ENCODE results near the gene XYLT2.

GRCh38 chr17:50311112-50311460 is 34.8 kb upstream of the XYLT2 start:
- no peak for TF ChIP-seq POLR2AphosphoS5 (IDR thresholded peaks at IDR 0.05; ENCODE audit: low read depth)
- no peak for TF ChIP-seq CTCF (conservative IDR thresholded peaks at IDR 0.05; ENCODE audit: low read depth in 2 of 2)
- TF ChIP-seq EZH2 (IDR thresholded peaks at IDR 0.05; ENCODE audit: low read depth, unreplicated experiment), result no peak
- no peak for TF ChIP-seq REST (IDR thresholded peaks at IDR 0.05; ENCODE audit: unreplicated experiment)
- TF ChIP-seq NANOG (IDR thresholded peaks at IDR 0.05; ENCODE audit: borderline replicate concordance), result no peak
- no peak for TF ChIP-seq ZNF331 (CRISPR knock-in tag; IDR thresholded peaks at IDR 0.05; ENCODE audit: low read depth)
- no peak for TF ChIP-seq EZH2phosphoT487 (IDR thresholded peaks at IDR 0.05; ENCODE audit: unreplicated experiment)
- no peak for TF ChIP-seq ETS1 (IDR thresholded peaks at IDR 0.05)
- TF ChIP-seq ZNF114 (CRISPR knock-in tag; IDR thresholded peaks at IDR 0.05), result no peak
- no peak for TF ChIP-seq JUNB (IDR thresholded peaks at IDR 0.05; ENCODE audit: unreplicated experiment)
- TF ChIP-seq STAT1 (IDR thresholded peaks at IDR 0.05; ENCODE audit: unreplicated experiment), result no peak
- no peak for TF ChIP-seq ZNF462 (CRISPR knock-in tag; IDR thresholded peaks at IDR 0.05)
- no peak for TF ChIP-seq CREB1 (CRISPR knock-in tag; IDR thresholded peaks at IDR 0.05; ENCODE audit: low read depth)
